H9 (cell line): Measurements from ENCODE around the gene SLC38A1. TPM values are rescaled to one million over a fixed set of nuclear protein-coding genes. Genes with fewer than 3 reads are reported as not detected.

ENCODE experiments used
- DNase-seq: peaks from one replicate; pipeline ENCODE4 v3.0.0-alpha.2; 2017
- H2AFZ ChIP-seq: one replicate; pipeline ENCODE4 v1.6.1; 2013; ENCODE audit warnings: mild to moderate bottlenecking, low read length, control low read depth, moderate library complexity
- H2AK5ac ChIP-seq: 2 replicates; pipeline ENCODE4 v1.6.1; 2013; ENCODE audit warnings: low read length, control low read depth, mixed read lengths; ENCODE audit not compliant: insufficient read length
- H2BK120ac ChIP-seq: one replicate; pipeline ENCODE4 v1.6.1; 2013; ENCODE audit warnings: low read depth, mild to moderate bottlenecking, low read length, control low read depth, inconsistent platforms; ENCODE audit not compliant: poor library complexity, severe bottlenecking
- H2BK12ac ChIP-seq: 2 replicates; pipeline ENCODE4 v1.6.1; 2013; ENCODE audit warnings: low read length, control low read depth, mixed read lengths, low read depth; ENCODE audit not compliant: insufficient read length
- H2BK15ac ChIP-seq: 2 replicates; pipeline ENCODE4 v1.6.1; 2013; ENCODE audit warnings: low read depth, low read length, control low read depth
- H2BK20ac ChIP-seq: one replicate; pipeline ENCODE4 v1.6.1; 2013; ENCODE audit warnings: low read depth, mild to moderate bottlenecking, low read length, control low read depth, inconsistent platforms; ENCODE audit not compliant: poor library complexity, severe bottlenecking
- H2BK5ac ChIP-seq: 2 replicates; pipeline ENCODE4 v1.6.1; 2013; ENCODE audit warnings: low read length, control low read depth, mixed read lengths; ENCODE audit not compliant: insufficient read length
- H3K14ac ChIP-seq: 2 replicates; pipeline ENCODE4 v1.6.1; 2013; ENCODE audit warnings: low read length, control low read depth; ENCODE audit not compliant: insufficient read depth
- H3K18ac ChIP-seq: 2 replicates; pipeline ENCODE4 v1.6.1; 2013; ENCODE audit warnings: low read depth, mild to moderate bottlenecking, mixed read lengths, low read length, control low read depth; ENCODE audit not compliant: insufficient read length
- H3K23ac ChIP-seq: 2 replicates; pipeline ENCODE4 v1.6.1; 2013; ENCODE audit warnings: low read length, control low read depth, mixed read lengths, low read depth; ENCODE audit not compliant: insufficient read length
- H3K23me2 ChIP-seq: 2 replicates; pipeline ENCODE4 v1.6.1; 2013; ENCODE audit warnings: low read depth, mild to moderate bottlenecking, mixed read lengths, low read length, control low read depth; ENCODE audit not compliant: insufficient read length, poor library complexity, severe bottlenecking
- H3K27ac ChIP-seq: 2 replicates; pipeline ENCODE4 v1.5.1; 2013; ENCODE audit warnings: low read length, control low read depth, mixed read lengths, low read depth; ENCODE audit not compliant: insufficient read length
- H3K27me3 ChIP-seq: 2 replicates; pipeline ENCODE4 v1.6.1; 2013; ENCODE audit warnings: low read length, control low read depth, inconsistent platforms; ENCODE audit not compliant: insufficient read depth
- H3K4ac ChIP-seq: 2 replicates; pipeline ENCODE4 v1.6.1; 2013; ENCODE audit warnings: low read depth, mild to moderate bottlenecking, control low read depth, inconsistent platforms, low read length, moderate library complexity
- H3K4me1 ChIP-seq: 2 replicates; pipeline ENCODE4 v1.6.1; 2013; ENCODE audit warnings: low read length, control low read depth, inconsistent platforms; ENCODE audit not compliant: insufficient read depth
- H3K4me2 ChIP-seq: 2 replicates; pipeline ENCODE4 v1.6.1; 2013; ENCODE audit warnings: low read length, control low read depth, mixed read lengths; ENCODE audit not compliant: insufficient read length, insufficient read depth
- H3K56ac ChIP-seq: 2 replicates; pipeline ENCODE4 v1.6.1; 2013; ENCODE audit warnings: low read depth, mild to moderate bottlenecking, mixed read lengths, low read length, control low read depth; ENCODE audit not compliant: insufficient read length
- H3K79me1 ChIP-seq: 2 replicates; pipeline ENCODE4 v1.6.1; 2013; ENCODE audit warnings: low read depth, mild to moderate bottlenecking, moderate library complexity, low read length, control low read depth, inconsistent platforms; ENCODE audit not compliant: insufficient read depth, poor library complexity, severe bottlenecking
- H3K79me2 ChIP-seq: 2 replicates; pipeline ENCODE4 v1.6.1; 2013; ENCODE audit warnings: low read length, control low read depth, inconsistent platforms; ENCODE audit not compliant: insufficient read depth
- H3K9ac ChIP-seq: 2 replicates; pipeline ENCODE4 v1.6.1; 2013; ENCODE audit warnings: low read length, control low read depth, mixed read lengths; ENCODE audit not compliant: insufficient read length; ENCODE audit errors: extremely low read depth
- H3K9me3 ChIP-seq: one replicate; pipeline ENCODE4 v1.6.1; 2013; ENCODE audit warnings: low read depth, low read length, inconsistent platforms; ENCODE audit not compliant: control insufficient read depth
- H3T11ph ChIP-seq: one replicate; pipeline ENCODE4 v1.6.1; 2013; ENCODE audit warnings: mild to moderate bottlenecking, low read length, control low read depth, inconsistent platforms
- H4K20me1 ChIP-seq: one replicate; pipeline ENCODE4 v1.6.1; 2013; ENCODE audit not compliant: control insufficient read depth, insufficient read length, insufficient read depth
- H4K5ac ChIP-seq: 2 replicates; pipeline ENCODE4 v1.6.1; 2013; ENCODE audit warnings: low read depth, mild to moderate bottlenecking, mixed read lengths, low read length, control low read depth; ENCODE audit not compliant: insufficient read length
- H4K8ac ChIP-seq: replicated peaks from 2 replicates; pipeline ENCODE4 v1.6.1; 2013; ENCODE audit warnings: low read length, control low read depth, mixed read lengths, low read depth; ENCODE audit not compliant: insufficient read length
- H4K91ac ChIP-seq: 2 replicates; pipeline ENCODE4 v1.6.1; 2013; ENCODE audit warnings: low read depth, mild to moderate bottlenecking, moderate library complexity, mixed read lengths, low read length, control low read depth; ENCODE audit not compliant: insufficient read length
- H3K27ac Mint-ChIP-seq, 3 experiments: 2 replicates in 2 of 3; 3 replicates in 1 of 3; pipeline ENCODE4 v1.8.0; 2020 to 2021; ENCODE audit warnings: mixed read lengths in 3 of 3, mild to moderate bottlenecking in 1 of 3, moderate library complexity in 1 of 3
- H3K27me3 Mint-ChIP-seq: 2 replicates; pipeline ENCODE4 v1.8.0; 2021; ENCODE audit warnings: low read depth, mild to moderate bottlenecking, moderate library complexity, mixed read lengths
- H3K36me3 Mint-ChIP-seq, 3 experiments: 2 replicates in 2 of 3; 3 replicates in 1 of 3; pipeline ENCODE4 v1.8.0; 2020 to 2021; ENCODE audit warnings: low read depth in 3 of 3, mixed read lengths in 3 of 3; ENCODE audit not compliant: insufficient read depth in 1 of 3
- H3K4me1 Mint-ChIP-seq, 2 experiments: 2 replicates each; pipeline ENCODE4 v1.8.0; 2020; ENCODE audit warnings: mixed read lengths in 2 of 2
- H3K4me3 Mint-ChIP-seq, 2 experiments: 2 replicates in 1 of 2; 3 replicates in 1 of 2; pipeline ENCODE4 v1.8.0; 2020 to 2021; ENCODE audit warnings: mild to moderate bottlenecking in 2 of 2, mixed read lengths in 2 of 2, moderate library complexity in 1 of 2
- H3K9me3 Mint-ChIP-seq, 2 experiments: 2 replicates in 1 of 2; 3 replicates in 1 of 2; pipeline ENCODE4 v1.8.0; 2020; ENCODE audit warnings: mild to moderate bottlenecking in 2 of 2, mixed read lengths in 2 of 2, moderate library complexity in 1 of 2
- CTCF ChIP-seq: fragments of 200-600 bp; sonication (generic); conservative IDR thresholded peaks from 3 replicates; pipeline ENCODE4 v1.8.0; 2021; ENCODE audit warnings: antibody characterized with exemption, mild to moderate bottlenecking
- WGBS: extraction: QIAGEN DNeasy Blood & Tissue Kit; methylation state at CpG from one replicate; pipeline ENCODE4 v1.1.7; 2013; ENCODE audit warnings: missing lambda C conversion rate, low lambda C conversion rate, mixed read lengths; ENCODE audit not compliant: insufficient read length; ENCODE audit errors: extremely low coverage; 5-methylcytosine and 5-hydroxymethylcytosine counted together
- total RNA-seq: library from RNA; stranded (reverse); gene quantifications from 2 replicates; pipeline ENCODE4 v1.2.1, GENCODE V29; 2021

SLC38A1 gene
- total RNA-seq, 1 experiment from 2014 or later: 216 TPM

- no peak for DNase-seq
- Histone ChIP-seq H3K9ac (no peak overlapping the region), H3K79me1 (peaks cover 7% of the 10 kb centered on the region), H3K56ac (no peak overlapping the region), H2BK15ac (no peak overlapping the region), H3K27me3 (no peaks in the 10 kb centered on the region), H4K5ac (no peak overlapping the region), H3T11ph (no peak overlapping the region), H2BK5ac (no peak overlapping the region), H3K27ac (no peak overlapping the region), H4K91ac (no peak overlapping the region), H3K23ac (no peak overlapping the region), H2AFZ (no peak overlapping the region), H3K9me3 (no peaks in the 10 kb centered on the region), H2AK5ac (no peak overlapping the region), H2BK120ac (no peak overlapping the region), H3K4ac (no peak overlapping the region), H3K4me1 (no peaks in the 10 kb centered on the region), H2BK12ac (no peak overlapping the region), H3K14ac (no peak overlapping the region), H4K8ac (no peak overlapping the region), H2BK20ac (no peak overlapping the region), H3K79me2 (peaks cover 6% of the 10 kb centered on the region; the same call in 1 of the 2 replicates), H3K23me2 (no peaks in the 10 kb centered on the region), H3K4me2 (no peak overlapping the region), H4K20me1 (no peaks in the 10 kb centered on the region), H3K18ac (no peak overlapping the region)
- no peaks in the 10 kb centered on the region for H3K9me3 Mint-ChIP-seq
- no peak for TF ChIP-seq CTCF
- no peak overlapping the region; a peak in 1 of 7 replicates for H3K27ac Mint-ChIP-seq
- H3K27me3 Mint-ChIP-seq: no peaks in the 10 kb centered on the region
- no CpG with 5 or more reads among the region's 2 CpGs for WGBS
- peaks cover 3 to 5% of the 10 kb centered on the region in 2 experiments; a peak in 3 of 4 replicates for H3K4me1 Mint-ChIP-seq
- H3K36me3 Mint-ChIP-seq: peaks cover 39 to 78% (median 76%) of the 10 kb centered on the region in 3 experiments; a peak in 6 of 7 replicates
- no peak overlapping the region for H3K4me3 Mint-ChIP-seq
Measured at GRCh38 chr12:46227616-46228015, 41.2 kb downstream of the SLC38A1 start.
